Endothelial cell of hepatic sinusoid (primary cell): ENCODE data around the gene SFSWAP.
"Not testable (repeated sequence)": the region's sequence is repeated elsewhere in the genome, so short reads cannot be mapped to it uniquely, and the experiment has no call there.

Experiments
- in situ Hi-C: cut with HindIII; loops from 2 replicates; pipeline ENCODE4 v1.10.0; 2017; ENCODE audit warnings: low sequenced_read_pairs

The SFSWAP gene

DNA sequence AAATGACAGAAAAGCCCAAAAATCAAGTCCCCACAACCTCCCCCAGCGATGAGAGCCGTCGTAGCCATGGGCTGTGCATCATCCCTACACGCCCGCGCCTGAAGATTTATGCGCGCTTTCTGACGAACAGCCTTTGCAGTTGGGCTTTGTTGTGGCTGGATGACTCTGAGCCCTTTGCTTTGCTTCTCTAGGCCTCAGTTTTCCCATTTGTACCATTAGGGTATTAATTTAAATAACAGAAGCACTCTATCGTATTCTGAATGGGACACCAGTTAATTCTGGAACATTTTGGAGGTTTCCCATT is 24.2 kb downstream of the SFSWAP start:
- in situ Hi-C loops: no loop called here

DNA sequence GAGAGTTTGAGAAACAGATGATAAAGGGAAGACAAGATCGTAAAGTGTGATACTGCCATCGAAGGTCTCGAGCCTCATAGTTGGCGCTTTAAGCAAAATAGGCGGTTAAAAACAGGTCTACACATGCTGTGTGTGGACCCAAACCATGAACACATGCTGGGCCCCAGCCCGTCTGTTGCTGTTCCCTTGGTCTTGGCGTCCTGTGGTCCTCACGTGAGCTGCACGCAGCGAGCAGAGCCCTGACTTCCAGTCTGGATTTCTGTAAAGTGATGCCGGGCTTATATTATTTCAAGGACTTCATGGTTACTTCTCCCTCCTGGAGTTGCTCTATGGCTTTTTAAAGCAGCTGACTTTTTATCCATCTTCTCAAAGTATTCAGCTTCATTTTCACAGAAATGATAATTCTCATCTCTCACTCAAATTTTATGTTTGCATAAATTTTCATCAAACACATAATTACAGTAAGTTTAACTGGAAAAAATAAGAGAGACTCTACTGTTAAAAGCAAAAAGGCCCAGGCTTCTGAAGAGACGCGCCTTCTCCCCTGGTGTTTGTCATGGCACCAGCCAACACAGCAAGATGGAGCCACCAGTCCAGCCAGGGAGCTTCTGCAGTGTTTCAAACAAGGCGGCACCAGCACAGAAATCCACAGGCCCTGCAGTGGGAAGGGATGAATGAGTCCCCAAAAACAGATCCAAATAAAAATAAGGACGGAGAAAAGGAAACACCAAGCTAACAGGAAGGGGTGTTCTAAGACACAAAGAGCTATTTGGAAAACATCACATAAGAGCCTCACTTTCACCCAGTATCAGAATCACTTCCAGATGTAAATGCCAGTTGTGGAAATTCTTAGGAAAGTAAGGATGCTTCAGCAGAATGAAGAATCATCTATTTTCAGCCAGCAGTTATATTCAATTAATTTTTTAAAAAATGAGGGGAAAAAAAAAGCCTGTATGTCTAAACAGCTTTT is 24.9 kb downstream of the SFSWAP start:
- in situ Hi-C loops: no loop called here

DNA sequence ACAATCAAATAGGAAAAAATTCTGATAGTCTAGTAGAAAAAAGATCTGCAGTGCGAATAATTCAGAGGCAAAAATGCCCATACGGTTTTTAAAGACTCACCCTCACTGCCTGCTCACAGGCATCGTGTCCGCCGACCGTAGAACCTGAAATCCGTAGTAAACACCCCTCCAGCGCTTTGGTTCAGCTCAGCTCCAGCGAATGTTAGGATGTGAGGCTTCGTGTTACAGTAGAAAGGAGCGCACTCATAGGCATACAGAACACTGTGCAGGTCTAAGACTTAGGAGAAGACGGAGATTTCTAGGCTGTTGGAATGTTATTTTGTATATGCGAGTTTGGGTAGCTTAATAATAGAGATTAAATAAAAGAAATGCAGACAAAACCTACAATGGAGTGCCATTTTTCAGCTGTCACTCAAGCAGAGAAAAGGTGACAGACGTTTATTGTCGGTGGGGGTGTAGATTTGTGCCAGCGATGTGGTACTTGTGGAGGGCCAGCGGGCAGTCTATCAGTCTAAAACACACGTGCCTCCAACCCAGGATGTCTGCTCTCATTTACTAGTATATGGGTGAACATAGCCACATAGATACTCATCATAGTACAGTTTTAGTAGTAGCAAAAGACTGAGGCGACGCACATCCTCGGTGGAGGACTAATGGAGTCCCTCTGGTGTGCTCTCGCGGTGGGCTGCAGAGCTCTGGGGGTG is 25.7 kb downstream of the SFSWAP start:
- in situ Hi-C loops: no loop called here

DNA sequence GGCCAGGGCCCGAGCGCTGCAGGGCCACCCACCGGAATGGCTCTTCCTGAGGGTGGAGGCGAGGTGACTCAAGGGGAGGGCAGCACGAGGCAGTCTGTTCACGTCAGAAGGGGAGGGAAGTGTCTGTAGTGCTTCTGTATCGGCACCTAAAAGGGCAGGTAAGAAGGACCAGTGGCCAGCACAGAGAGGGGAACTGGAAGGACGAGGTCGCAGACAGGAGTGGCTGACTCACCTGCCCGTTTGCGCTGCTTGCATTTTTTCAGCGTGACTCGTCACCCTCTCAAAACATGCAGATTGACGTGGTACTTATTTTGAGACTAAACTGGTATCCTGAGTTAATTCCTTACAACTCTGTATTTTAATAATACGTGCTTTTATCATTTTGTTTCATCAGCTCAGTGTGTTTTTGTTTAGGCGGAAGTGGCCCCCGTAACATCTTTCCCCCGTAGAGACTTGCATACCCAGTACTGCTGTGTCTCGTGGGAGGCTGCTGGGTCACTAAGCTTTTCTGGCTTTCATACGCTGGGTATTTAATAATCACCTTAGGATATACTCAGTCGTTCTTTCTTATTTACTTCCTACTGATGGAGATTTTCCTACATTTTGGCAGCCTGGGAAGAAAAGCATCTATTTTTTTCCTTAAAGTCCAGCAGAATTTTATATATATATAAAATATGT is 26.4 kb downstream of the SFSWAP start:
- in situ Hi-C loops: no loop called here

DNA sequence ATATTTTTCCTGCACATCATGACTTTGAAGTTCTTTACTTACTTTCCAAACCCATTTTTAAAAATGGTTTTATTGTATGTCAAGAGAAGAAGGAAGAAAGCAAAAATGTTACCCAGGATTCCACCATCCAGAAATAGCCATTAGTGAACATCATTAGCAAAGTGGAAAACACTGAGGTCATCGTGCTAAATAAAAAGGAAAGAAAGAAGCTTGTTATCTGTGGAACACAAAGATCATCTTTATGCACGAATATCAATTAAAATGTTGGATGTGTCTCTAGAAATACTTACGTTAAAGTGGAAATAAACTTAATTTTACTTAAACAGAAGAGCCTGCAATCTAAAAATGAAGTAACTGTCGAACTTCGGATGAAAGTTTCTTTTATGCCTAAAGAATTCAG is 27.3 kb downstream of the SFSWAP start:
- in situ Hi-C loops: no loop called here

DNA sequence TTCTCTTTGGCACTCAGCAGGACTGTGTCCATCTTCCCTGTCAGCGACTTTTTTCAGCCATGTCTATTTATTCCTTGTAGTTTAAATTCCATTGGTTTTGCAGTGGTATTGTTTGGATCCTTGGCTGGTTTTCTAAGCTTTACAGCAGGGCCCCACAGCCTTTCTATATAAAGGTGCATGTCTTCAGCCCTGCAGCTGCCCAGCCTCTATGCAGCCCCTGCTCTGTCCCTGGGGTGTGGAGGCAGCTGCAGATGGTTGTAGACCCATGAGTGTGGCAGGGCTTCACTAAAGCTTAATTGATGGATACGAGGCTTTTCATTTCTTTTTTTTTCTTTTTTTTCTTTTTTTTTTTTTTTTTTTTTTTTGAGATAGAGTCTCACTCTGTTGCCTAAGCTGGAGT is 29.7 kb downstream of the SFSWAP start:
- in situ Hi-C loops: no loop called here

DNA sequence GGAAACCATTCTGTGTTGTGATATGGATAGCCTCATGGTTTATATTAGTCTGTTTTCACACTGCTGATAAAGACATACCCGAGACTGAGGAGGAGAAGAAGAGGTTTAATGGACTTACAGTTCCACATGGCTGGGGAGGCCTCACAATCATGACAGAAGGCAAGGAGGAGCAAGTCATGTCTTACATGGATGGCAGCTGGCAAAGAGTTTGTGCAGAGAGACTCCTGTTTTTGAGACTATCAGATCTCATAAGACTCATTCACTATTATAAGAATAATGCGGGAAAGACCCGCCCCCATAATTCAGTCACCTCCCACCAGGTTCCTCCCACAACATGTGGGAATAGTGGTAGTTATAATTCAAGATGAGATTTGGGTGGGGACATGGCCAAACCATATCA is 31.9 kb downstream of the SFSWAP start:
- in situ Hi-C loops: not testable (repeated sequence)

DNA sequence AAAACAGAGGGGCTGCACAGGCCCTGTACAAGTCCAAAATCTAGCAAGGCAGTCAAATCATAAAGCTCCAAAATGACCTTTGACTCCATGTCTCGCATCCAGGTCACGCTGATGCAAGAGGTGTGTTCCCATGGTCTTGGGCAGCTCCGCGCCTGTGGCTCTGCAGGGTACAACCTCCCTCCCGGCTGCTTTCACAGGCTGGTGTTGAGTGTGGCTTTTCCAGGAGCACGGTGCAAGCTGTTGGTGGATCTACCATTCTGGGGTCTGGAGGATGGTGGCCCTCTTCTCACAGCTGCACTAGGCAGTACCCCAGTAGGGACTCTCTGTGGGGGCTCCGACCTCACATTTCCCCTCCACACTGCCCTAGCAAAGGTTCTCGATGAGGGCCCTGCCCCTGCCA is 32.5 kb downstream of the SFSWAP start:
- in situ Hi-C loops: not testable (repeated sequence)

DNA sequence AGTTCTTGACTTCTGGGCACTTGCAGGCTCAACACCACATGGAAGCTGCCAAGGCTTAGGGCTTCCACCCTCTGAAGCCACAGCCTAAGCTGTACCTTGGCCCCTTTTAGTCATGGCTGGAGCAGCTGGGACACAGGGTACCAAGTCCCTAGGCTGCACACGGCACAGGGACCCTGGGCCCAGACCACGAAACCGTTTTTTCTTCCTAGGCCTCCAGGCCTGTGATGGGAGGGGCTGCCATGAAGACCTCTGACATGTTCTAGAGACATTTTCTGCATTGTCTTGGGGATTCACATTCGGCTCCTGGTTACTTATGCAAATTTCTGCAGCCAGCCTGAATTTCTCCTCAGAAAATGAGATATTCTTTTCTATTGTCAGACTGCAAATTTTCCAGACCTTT is 33.0 kb downstream of the SFSWAP start:
- in situ Hi-C loops: not testable (repeated sequence)

DNA sequence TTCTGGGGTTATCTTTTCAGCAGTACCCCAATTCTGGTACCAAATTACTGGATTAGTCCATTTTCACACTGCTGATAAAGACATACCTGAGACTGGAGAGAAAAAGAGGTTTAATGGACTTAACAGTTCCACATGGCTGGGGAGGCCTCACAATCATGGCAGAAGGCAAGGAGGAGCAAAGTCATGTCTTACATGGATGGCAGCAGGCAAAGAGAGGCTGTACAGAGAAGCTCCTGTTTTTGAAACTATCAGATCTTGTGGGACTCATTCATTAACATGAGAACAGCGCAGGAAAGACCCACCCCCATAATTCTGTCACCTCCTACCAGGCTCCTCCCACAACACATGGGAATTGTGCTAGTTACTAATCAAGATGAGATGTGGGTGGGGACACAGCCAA is 33.8 kb downstream of the SFSWAP start:
- in situ Hi-C loops: not testable (repeated sequence)

DNA sequence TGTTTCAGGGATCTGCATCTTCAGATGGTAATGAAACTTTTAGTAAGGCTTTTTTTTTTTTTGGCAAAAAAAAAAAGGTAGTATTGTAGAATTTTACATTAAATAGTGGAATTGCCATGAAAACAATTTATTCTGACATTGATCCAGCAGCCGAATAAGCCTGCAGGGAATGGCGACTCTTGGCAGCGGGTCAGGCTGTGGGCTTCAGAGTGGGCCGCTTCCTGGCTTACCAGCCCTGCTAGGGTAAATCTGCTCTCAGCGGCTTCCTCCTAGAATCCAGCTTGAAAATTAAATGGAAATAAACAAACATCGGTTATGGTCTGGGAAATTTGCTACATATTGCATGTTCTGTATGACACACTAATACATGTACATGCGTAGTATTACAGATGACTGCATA is 34.8 kb downstream of the SFSWAP start:
- in situ Hi-C loops: no loop called here

DNA sequence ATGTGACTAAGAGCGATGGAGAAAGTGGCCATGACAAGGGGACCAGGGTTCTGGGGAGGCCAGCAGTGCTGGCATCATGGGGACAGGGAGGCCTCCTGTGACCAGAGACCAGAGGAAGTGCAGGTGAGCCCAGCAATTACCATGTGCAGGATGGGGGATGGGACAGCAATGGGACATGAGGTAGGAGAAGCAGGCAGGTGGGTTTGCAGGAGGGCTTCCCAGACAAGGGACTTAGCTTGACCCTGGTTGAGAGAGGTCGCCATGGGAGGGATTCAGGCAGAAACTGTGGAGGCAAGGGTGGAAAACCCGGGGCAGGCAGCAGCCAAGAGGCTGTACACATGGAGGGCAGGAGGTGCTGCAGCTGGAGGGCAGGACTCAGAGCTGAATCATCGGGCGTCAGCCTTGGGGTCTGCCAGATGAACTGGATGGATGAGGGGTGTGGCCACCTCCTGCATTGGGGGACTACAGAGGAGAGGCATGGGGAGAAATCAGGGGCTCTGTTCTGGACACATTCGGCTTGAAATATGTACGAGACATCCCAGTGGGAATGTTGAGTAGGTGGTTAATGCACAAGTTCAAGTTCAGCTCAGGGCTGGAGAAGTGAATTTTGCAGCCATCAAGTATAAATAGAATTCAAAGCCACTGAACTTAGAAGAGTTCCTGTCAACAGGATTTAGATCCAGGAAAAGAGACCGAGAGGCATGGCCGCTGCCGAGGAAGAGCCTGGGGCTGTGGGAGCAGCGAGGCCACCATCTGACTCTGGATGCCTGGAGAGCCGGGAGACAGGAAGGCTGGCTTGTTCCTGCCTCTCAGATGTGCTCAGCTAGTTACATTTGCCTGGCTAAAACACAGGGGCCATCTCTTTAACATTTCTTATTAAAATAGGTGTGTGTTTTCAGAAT is 36.6 kb downstream of the SFSWAP start:
- in situ Hi-C loops: no loop called here

DNA sequence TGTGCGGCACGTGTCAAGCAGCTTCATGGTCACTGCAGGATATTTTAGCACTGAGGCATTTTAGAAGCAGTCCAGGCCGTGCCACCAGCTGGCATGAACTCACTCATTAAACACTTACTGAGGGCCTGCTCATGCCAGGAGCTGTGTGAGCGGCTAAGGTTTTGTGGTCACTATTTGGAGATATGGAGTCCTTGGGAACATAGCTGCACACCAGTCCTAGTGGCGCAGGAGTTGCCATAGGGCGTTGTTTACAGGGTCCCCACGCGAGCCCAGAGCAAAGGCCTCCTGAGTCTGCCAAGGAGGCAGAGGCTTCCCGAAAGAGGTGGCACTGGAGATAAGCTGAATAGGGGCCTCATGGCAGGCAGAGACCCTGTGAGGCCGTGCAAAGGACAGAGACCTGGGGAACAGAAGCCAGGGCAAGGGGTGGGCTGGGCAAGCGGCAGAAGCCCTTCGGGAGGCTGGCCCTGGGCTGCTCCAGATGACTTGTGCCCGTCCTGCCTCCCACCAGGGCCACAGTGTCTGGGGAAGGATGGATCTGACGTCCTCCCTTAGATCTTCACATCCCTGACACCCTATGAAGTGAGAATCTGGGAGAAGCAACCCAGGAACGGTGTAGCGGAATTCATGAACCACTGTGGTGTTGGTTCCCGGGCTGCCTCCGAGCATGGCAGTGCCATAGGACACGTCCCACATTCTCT is 38.9 kb downstream of the SFSWAP start:
- in situ Hi-C loops: no loop called here

DNA sequence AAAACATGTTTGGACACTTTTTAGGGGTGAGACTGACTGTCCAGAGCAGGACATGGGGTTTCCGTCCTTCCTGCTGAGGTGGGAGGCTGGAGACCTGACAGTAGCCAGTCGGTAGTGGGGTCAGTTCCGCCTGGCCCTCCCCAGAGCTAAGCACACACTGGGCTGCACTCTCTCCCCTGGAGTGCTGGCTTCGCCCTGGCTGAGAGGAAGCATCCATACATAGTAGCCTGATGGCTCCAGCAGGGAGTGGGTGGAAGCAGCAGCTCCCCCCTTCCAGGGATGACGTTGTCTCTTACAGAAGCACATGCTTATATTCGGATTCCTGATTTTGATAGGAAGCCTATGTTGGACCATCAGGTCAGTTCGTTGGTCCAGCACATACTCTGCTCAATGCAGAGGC is 40.4 kb downstream of the SFSWAP start:
- in situ Hi-C loops: no loop called here

DNA sequence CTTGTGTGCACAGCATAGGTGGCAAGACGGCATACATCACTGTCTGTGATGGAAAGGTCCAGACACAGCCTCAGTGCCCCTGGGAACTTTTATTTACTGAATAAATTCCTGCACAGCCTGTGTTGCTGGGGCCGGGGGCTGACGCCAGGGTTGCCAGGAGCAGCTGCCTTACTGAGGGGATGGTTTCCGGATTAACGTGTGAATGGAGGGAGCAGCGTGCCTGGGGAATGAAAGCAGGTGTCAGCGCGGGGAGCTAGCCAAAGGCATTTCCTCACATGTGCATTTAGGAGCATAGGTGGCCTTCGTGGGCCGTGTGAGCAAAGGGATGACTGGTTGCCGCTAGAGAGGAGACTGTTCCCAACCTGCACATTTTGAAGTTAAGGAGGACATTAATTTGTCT is 41.6 kb downstream of the SFSWAP start:
- in situ Hi-C loops: no loop called here

DNA sequence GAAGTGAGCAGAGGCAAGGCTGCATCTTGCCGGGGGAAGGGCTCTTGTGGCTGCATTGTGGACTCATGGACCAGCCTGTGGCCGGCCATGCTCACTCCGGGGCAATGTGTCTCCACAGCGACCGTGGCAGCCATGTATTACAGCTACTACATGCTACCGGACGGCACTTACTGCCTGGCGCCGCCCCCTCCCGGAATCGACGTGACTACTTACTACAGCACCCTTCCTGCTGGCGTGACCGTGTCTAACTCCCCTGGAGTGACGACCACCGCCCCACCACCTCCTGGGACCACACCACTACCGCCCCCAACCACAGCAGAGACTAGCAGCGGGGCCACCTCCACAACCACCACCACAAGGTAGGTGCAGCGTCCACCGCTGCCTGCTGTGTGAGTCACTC is 42.1 kb downstream of the SFSWAP start:
- in situ Hi-C loops: no loop called here

DNA sequence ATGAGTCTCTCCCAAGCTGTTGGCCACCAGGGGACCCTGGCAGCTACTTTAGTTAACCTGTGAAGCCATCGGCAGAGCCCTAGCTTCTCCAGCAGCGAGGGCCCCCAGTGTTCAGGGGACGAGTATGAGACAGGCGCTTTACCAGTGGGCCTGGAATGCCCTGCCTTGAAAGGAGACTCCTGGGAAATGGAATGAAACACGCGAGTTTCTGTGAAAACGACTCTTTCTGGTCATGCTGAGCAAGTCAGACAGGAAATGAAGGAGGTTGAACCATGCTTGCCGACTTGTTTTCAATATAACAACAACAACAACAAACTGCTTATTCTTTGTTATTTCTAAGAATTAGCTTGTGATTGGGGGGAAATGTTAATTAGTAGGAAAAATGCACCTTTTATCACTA is 42.9 kb downstream of the SFSWAP start:
- in situ Hi-C loops: no loop called here

DNA sequence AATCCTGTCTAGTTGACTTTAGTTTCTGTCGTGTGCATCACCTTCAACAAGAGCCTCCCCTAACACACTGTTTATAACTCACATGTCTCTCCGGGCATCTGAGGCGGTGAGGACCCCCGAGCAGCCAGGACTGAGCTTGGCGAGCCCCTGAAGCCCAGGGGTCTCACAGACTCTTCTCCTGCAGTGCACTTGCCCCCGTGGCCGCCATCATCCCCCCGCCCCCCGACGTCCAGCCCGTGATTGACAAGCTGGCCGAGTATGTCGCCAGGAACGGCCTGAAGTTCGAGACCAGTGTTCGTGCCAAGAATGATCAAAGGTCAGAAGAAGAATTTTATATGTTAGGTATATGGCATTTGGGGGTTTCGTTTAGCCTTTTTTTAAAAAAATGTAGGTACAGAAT is 43.3 kb downstream of the SFSWAP start:
- in situ Hi-C loops: no loop called here

DNA sequence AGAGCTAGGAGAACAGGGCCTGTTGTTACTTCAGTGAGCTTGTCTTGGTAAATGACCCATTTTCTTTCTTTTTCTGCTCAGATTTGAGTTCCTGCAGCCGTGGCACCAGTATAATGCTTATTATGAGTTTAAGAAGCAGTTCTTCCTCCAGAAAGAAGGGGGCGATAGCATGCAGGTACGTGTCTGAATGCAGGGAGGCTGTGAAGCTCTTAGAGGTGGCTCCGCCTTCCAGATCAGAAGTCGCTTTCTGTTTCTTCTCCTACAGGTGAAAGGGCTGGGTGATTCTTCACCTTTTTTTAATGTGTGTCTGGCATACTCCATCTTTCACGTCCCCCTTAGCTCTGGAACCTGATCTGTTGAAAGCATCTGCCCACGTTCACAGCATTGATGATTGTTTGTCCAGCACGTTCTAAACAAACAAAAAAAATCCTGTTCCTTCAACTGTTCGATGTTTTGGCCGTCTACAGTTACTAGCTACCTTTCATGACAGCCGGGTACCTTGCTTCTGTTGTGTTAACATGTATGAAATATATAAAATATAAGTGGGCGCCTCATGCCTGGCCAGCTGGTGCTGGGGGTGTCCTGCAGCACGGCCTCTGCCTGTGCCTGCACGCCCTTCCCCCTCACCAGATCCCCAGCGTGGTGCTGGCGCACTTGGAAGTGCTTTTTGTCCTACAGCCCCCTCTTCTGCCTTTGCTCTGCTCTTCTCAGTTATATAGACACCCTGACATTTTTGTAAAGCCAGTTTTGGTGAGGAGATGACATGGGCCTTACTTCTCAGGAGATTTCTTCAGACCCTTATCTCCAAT is 44.6 kb downstream of the SFSWAP start:
- in situ Hi-C loops: no loop called here
